NCI-H146 (cell line): ENCODE measurements around the gene HTR6.

Experiments used
- DNase-seq: peaks from one replicate; lab custom pipeline; 2025; lab: John Stamatoyannopoulos, UW

The HTR6 gene

DNA sequence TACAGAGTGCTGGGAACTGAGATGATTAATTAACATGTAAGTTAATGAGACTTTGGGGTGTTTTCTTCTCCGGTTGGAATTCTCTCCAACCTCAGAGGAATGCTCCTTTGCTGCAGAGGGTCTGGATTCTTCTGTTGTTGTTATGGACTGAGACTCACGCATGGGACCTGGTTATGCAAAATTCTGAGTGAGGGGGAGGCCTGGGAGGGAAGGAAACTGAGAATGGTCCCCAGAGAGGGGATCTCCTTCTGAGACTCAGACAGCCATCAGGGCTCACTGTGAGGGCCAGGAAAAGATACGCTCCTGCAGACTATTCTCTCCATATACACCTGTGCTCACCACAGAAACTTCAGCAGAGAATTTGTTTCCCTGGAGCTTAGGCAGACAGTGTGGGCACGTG lies 56.3 kb downstream of the HTR6 start:
- DNase-seq: no peak

DNA sequence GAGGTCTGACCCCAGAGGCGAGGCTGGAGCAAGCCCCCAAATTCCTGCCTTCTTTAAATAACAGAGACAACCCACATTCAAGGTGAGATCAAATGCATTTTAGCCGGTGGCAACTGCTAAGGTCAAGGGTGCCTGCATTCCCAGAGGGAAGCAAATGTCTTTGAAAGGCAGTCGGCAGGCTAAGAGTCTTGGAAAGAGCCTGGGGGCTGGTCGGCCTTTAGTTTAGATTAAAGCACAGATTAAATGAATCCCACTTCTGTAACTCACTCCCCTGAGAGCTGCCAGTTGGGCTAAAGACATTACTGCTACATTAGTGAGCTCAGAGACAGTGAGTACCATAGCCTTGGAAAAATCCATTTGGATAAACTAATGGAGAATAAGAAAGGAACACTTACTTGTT lies 59.2 kb downstream of the HTR6 start:
- no peak for DNase-seq

DNA sequence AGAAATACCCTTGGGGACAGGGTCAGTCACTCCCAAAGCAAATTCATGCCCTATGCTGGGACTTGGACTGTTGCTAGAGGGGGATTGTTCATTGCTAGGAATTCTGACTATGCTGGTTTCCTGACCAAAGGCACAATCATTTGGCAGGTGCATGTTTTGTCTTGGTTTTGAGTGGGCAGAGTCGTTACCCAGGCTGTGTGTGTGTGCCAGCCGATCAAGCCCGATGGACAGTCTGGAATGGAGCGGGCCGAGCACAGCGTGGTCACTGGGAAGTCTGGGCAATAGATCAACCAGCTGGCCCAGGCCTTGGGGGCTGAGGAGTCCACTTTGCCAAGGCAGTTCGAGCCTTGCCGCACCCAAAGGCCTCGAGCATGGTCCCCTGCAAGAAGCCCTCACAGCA lies 60.9 kb downstream of the HTR6 start:
- no peak for DNase-seq

DNA sequence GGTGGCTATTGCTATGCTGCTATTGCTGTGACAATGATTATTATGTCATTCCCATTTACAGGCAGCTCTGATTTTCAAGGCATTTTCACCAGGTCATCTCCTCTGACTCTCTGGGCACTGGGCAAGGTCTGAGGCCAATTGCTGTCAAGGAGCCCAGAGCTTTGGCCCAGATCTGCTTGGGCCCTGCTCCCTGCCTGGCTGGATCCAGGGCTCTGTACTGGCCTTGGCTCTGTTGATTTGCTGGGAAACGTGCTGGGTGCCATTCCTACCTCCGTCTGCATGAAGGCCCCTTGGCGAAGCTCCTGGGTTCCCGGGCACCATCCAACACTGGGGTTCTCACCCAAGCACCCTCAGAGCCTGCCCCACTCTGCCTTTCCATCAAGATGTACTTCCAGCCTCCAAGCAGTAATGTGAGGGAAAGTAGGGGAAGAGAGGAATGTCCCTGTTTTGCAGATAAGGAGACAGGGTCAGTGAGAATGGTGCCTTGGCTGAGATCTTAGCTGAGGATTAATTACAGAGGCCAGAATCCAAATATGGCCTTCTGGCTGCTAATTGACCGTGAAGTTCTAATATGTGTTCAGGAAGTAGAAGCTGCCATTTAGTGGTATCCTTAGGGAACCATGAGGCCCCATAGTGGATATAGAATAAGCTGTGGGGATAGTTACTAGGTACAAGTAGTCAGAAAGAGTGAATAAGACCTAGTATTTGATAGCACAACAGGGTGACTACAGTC lies 63.9 kb downstream of the HTR6 start:
- no peak for DNase-seq

DNA sequence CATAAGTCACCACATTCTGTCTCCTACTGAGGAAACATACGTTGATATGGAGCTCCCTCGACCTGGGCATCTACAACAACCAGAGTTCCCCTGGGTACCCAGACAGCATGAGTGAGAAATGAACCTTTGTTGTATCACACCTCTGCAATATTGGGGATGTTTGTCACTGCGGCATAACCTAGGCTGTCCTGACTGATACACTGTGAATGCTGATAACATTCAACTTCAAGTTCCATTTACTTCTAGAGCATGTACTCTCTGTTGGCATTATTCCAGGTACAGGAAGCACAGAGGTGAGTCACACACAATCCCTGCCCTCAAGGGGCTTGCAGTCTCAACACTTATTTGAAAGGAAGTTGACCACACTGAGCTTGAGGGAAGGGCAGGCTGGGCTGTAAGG lies 65.6 kb downstream of the HTR6 start:
- no peak for DNase-seq
